Ovary (tissue), 3 donors: ENCODE data around the gene OR2G2.

ENCODE experiments used
- POLR2A ChIP-seq: fragments of 450-650 bp; IDR thresholded peaks from one replicate; pipeline ENCODE4 v1.6.1; 2017; ENCODE audit warnings: antibody characterized with exemption, mild to moderate bottlenecking, moderate library complexity
- TF ChIP-seq, protein P1 (sequence below), 3 donors: fragments of 450-650 bp in 2 of 3; fragments of 200-600 bp in 1 of 3; IDR thresholded peaks; one replicate each; pipeline versions ENCODE4 v1.5.1 to v1.8.0; 2016 to 2022; ENCODE audit warnings: antibody characterized with exemption in 3 of 3, mild to moderate bottlenecking in 1 of 3
- donor health status: DM: no; HTN: no; CAD: no.

DNA sequence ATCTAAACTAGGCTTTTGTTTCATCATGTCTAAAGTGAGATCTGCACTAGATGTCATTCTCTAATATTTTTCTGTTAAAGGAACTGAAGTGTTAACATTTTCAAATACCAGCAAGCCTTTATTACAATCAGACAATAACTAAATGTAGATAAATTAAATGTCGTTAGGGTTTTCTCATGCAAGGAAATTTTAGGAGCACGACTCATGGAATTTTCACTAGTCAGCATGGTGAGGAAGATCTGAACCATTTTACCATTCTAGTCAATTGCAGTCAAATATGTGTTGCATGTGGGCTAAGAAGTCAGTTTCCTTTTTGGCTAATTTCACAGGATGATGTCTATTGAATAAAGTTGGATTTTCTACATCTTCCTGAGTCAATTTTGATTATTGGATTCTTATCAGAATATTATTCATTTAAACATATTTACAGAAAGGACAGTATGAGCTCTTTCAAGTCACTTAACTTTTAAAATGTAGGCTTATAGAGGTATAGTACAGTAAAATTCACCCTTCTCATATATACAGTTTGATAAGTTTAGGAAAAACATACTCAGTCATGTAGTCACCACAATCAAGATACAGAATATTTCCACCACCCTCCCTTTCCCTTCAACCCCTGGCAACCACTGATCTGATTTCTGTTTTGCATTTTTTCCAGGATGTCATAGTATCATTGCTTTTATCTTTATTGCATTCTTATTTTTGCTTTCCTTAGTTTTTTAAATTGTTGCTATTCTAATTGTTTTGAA lies 30.1 kb upstream of the OR2G2 start:
- no peak for TF ChIP-seq POLR2A
- TF ChIP-seq, protein P1, sequence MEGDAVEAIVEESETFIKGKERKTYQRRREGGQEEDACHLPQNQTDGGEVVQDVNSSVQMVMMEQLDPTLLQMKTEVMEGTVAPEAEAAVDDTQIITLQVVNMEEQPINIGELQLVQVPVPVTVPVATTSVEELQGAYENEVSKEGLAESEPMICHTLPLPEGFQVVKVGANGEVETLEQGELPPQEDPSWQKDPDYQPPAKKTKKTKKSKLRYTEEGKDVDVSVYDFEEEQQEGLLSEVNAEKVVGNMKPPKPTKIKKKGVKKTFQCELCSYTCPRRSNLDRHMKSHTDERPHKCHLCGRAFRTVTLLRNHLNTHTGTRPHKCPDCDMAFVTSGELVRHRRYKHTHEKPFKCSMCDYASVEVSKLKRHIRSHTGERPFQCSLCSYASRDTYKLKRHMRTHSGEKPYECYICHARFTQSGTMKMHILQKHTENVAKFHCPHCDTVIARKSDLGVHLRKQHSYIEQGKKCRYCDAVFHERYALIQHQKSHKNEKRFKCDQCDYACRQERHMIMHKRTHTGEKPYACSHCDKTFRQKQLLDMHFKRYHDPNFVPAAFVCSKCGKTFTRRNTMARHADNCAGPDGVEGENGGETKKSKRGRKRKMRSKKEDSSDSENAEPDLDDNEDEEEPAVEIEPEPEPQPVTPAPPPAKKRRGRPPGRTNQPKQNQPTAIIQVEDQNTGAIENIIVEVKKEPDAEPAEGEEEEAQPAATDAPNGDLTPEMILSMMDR (IDR thresholded peaks at IDR 0.05), result no peak
